ENCODE measurements around the gene OR10AD1. TPM values are rescaled to one million over a fixed set of nuclear protein-coding genes. Genes with fewer than 3 reads are reported as not detected.

The OR10AD1 gene
- total and polyA plus RNA-seq, 9 of the 15 experiments (the other 6 are each of a cell fraction or from before 2014, with no cell fraction given), result not detected

DNA sequence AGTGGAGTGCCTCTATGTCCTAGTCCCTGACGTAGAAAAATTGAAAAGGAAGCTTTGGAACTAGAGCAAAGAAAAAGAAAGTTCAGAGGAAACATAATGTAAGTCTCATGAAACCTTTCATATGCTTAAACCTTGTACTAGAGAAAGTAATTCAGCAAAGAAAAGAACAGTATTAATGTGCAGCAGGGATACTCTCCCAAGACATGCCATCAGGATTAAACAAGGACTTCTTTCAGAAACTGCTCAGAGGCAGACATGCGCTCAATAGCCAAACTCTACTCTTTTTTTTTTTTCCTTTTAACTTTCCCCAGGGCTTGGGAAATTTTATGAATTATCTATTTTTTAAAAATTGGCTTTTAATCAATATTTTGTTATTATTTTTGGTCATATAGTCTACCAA is 38.6 kb downstream of the OR10AD1 start:
- Histone ChIP-seq H3K9me1 (ENCODE audit: control insufficient read depth, insufficient read depth, low read length) (no peaks in the 10 kb centered on the region), H3K27me3 (ENCODE audit: control insufficient read depth in 2 of 2, insufficient read depth in 2 of 2, low read length in 2 of 2) (no peaks in the 10 kb centered on the region), H3K9me3 (replicated peaks; ENCODE audit: control insufficient read depth, insufficient read depth, low read depth, low read length) (no peaks in the 10 kb centered on the region), H3K9ac (ENCODE audit: insufficient read depth in 1 of 2, low read depth in 2 of 2, low read length in 2 of 2) (no peak overlapping the region), H3K4me2 (ENCODE audit: insufficient read depth, low read length) (no peak overlapping the region), H3K36me3 (ENCODE audit: control insufficient read depth, insufficient read depth, low read length) (no peaks in the 10 kb centered on the region), H3K4me3 (no peak overlapping the region), H3K79me2 (ENCODE audit: control insufficient read depth, insufficient read depth, low read length) (no peaks in the 10 kb centered on the region), H2AFZ (ENCODE audit: low read depth, low read length) (no peak overlapping the region), H3K4me1 (replicated peaks in 1 of 2; ENCODE audit: control insufficient read depth in 2 of 2, insufficient read depth in 2 of 2, low read length in 2 of 2) (no peaks in the 10 kb centered on the region; a peak in 2 of 5 replicates), H3K27ac (ENCODE audit: extremely low read depth, low read depth, low read length) (no peak overlapping the region), H4K20me1 (replicated peaks; ENCODE audit: control insufficient read depth, insufficient read depth, low read length) (no peaks in the 10 kb centered on the region)
- ChIA-PET CTCF (ENCODE audit: low intra/inter-chr PET ratio) (interaction anchor here (0.8 to 3.6 kb wide), 6 partner anchors 25 to 449 kb away, joined by 3 to 42 read pairs (median 4); partner anchors contain the start of gene TMEM106C), POLR2A (interaction anchor here (0.8 kb wide), 1 partner anchor 31 kb away, joined by 3 read pairs; no protein-coding TSS in a partner anchor)
- no peak for DNase-seq (ENCODE audit: extremely low read depth in 1 of 4, low spot score in 3 of 4)
- no peak for FAIRE-seq
- TF ChIP-seq KDM1A (IDR thresholded peaks at IDR 0.05) (no peak), ZNF561 (CRISPR knock-in tag; conservative IDR thresholded peaks at IDR 0.05) (no peak), ZNF146 (CRISPR knock-in tag; IDR thresholded peaks at IDR 0.05; ENCODE audit: unreplicated experiment) (no peak), CBFB (CRISPR knock-in tag; IDR thresholded peaks at IDR 0.05) (no peak)
- TF ChIP-seq, protein P1, sequence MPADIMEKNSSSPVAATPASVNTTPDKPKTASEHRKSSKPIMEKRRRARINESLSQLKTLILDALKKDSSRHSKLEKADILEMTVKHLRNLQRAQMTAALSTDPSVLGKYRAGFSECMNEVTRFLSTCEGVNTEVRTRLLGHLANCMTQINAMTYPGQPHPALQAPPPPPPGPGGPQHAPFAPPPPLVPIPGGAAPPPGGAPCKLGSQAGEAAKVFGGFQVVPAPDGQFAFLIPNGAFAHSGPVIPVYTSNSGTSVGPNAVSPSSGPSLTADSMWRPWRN (IDR thresholded peaks at IDR 0.05; ENCODE audit: low read depth), result no peak
- TF ChIP-seq, protein P2, sequence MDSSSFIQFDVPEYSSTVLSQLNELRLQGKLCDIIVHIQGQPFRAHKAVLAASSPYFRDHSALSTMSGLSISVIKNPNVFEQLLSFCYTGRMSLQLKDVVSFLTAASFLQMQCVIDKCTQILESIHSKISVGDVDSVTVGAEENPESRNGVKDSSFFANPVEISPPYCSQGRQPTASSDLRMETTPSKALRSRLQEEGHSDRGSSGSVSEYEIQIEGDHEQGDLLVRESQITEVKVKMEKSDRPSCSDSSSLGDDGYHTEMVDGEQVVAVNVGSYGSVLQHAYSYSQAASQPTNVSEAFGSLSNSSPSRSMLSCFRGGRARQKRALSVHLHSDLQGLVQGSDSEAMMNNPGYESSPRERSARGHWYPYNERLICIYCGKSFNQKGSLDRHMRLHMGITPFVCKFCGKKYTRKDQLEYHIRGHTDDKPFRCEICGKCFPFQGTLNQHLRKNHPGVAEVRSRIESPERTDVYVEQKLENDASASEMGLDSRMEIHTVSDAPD (CRISPR knock-in tag; IDR thresholded peaks at IDR 0.05), result no peak
- 77% methylated on average over 2 of the region's 2 CpGs for WGBS (ENCODE audit: insufficient coverage, low coverage, missing lambda C conversion rate)
- no TSS peak for BruUV-seq (replicated peaks)
- in situ Hi-C loops (cut with MboI) (loop anchor here (10.0 kb wide), 1 partner anchor 200 kb away; the partner anchor contains the start of gene TMEM106C), intact Hi-C loops (cut with micrococcal nuclease) (loop anchor here (2.0 to 10.0 kb wide), 3 partner anchors 170 to 450 kb away; no protein-coding TSS in a partner anchor)
- ATAC-seq, result no peak

Measured in K562 (cell line).